GM12878 (cell line): Measurements from ENCODE around the gene SDHAF2. TPM values are rescaled to one million over a fixed set of nuclear protein-coding genes. Genes with fewer than 3 reads are reported as not detected.

Experiments
- ATAC-seq: fragments of 200-7000 bp; cut with Tn5 transposase; 3 replicates; pipeline ENCODE4 v1.9.1; 2020; ENCODE audit warnings: mild to moderate bottlenecking, moderate library complexity
- BruUV-seq: library from RNA; stranded (reverse); fragments of 400-500 nt; replicated peaks from 2 replicates; lab custom pipeline; 2021; lab: Mats Ljungman, UMichigan
- CTCF ChIA-PET: fragments of 300-600 bp; sonication (Branson Sonifier 250); formaldehyde crosslinking; extraction: SDS; loops from one replicate; lab custom pipeline; 2021; ENCODE audit warnings: inconsistent platforms; lab: Yijun Ruan, JAX
- POLR2A ChIA-PET: fragments of 350-600 bp; formaldehyde crosslinking; extraction: SDS; loops from one replicate; lab custom pipeline; 2021; ENCODE audit warnings: inconsistent platforms; lab: Charles Lee
- RAD21 ChIA-PET: fragments of 300-600 bp; sonication (Branson Sonifier 250); formaldehyde crosslinking; loops from one replicate; lab custom pipeline; 2023; ENCODE audit warnings: antibody characterized with exemption; ENCODE audit not compliant: unreplicated experiment; lab: Charles Lee
- SMC1A ChIA-PET: fragments of 300-600 bp; sonication (Branson Sonifier 250); formaldehyde crosslinking; loops from one replicate; lab custom pipeline; 2023; ENCODE audit not compliant: unreplicated experiment, uncharacterized antibody; lab: Charles Lee
- DNase-seq: peaks from one replicate; pipeline ENCODE4 v3.0.0-alpha.2; 2011; ENCODE audit warnings: low read depth, low spot score
- FAIRE-seq: peaks from 3 replicates; lab custom pipeline; 2011; peaks lifted over from hg19 to GRCh38; lab: Jason Lieb, UNC
- H2AFZ ChIP-seq: 2 replicates; pipeline ENCODE4 v1.6.0; 2011; ENCODE audit warnings: low read depth, low read length, control low read depth; ENCODE audit not compliant: control insufficient read depth
- H3K27ac ChIP-seq: 2 replicates; pipeline ENCODE4 v1.5.1; 2011; ENCODE audit warnings: control low read depth; ENCODE audit not compliant: control insufficient read depth, insufficient read depth
- H3K27me3 ChIP-seq, 2 experiments: replicated peaks in 1 of 2; 2 replicates each; pipeline versions ENCODE4 v1.6.0 to v1.6.1; 2011; ENCODE audit warnings: low read length in 1 of 2; ENCODE audit not compliant: control insufficient read depth in 2 of 2, insufficient read depth in 2 of 2
- H3K36me3 ChIP-seq, 2 experiments: 2 replicates each; pipeline ENCODE4 v1.5.1; 2011; ENCODE audit warnings: low read length in 1 of 2; ENCODE audit not compliant: control insufficient read depth in 2 of 2, insufficient read depth in 2 of 2
- H3K4me1 ChIP-seq: 2 replicates; pipeline ENCODE4 v1.6.1; 2011; ENCODE audit warnings: mild to moderate bottlenecking, low read length, moderate library complexity, mixed read lengths; ENCODE audit not compliant: control insufficient read depth, insufficient read depth
- H3K4me2 ChIP-seq: 2 replicates; pipeline ENCODE4 v1.6.0; 2011; ENCODE audit warnings: control low read depth; ENCODE audit not compliant: control insufficient read depth, insufficient read depth
- H3K4me3 ChIP-seq: fragments of 200-600 bp; sonication (generic); 2 replicates; pipeline ENCODE4 v1.5.1; 2016
- H3K79me2 ChIP-seq: 2 replicates; pipeline ENCODE4 v1.6.0; 2011; ENCODE audit warnings: low read length; ENCODE audit not compliant: control insufficient read depth, insufficient read depth
- H3K9ac ChIP-seq: 2 replicates; pipeline ENCODE4 v1.8.0; 2011; ENCODE audit warnings: low read length, control low read depth, mixed read lengths; ENCODE audit not compliant: control insufficient read depth, insufficient read depth
- H3K9me3 ChIP-seq: replicated peaks from 3 replicates; pipeline ENCODE4 v1.5.1; 2011; ENCODE audit warnings: mild to moderate bottlenecking, low read length; ENCODE audit not compliant: control insufficient read depth, insufficient read depth
- H4K20me1 ChIP-seq: 2 replicates; pipeline ENCODE4 v1.6.0; 2011; ENCODE audit not compliant: control insufficient read depth, insufficient read depth
- EED ChIP-seq: sonication (generic); IDR thresholded peaks from 2 replicates; pipeline ENCODE4 v1.6.1; 2016; ENCODE audit warnings: antibody characterized with exemption, low read depth
- NRF1 ChIP-seq: conservative IDR thresholded peaks from 2 replicates; pipeline ENCODE4 v1.6.1; 2011; ENCODE audit warnings: mild to moderate bottlenecking, low read depth, low read length, improper control_type of control experiment
- SMC3 ChIP-seq: IDR thresholded peaks from 2 replicates; pipeline ENCODE4 v1.6.1; 2011; ENCODE audit warnings: low read length, improper control_type of control experiment, borderline replicate concordance
- WGBS: methylation state at CpG from one replicate; pipeline ENCODE4 v1.1.6; 2016; ENCODE audit warnings: low lambda C conversion rate; ENCODE audit not compliant: insufficient replicate concordance, insufficient coverage; ENCODE audit errors: missing lambda C conversion rate; 5-methylcytosine and 5-hydroxymethylcytosine counted together
- in situ Hi-C: fragments of 300-500 bp; cut with MboI; formaldehyde crosslinking; loops from 9 replicates; pipeline ENCODE4 v1.14.3; 2018; ENCODE audit warnings: mixed read lengths
- intact Hi-C: fragments of 100-400 bp; cut with micrococcal nuclease; formaldehyde crosslinking; loops from one replicate; pipeline ENCODE4 v1.14.2; 2022; ENCODE audit not compliant: unreplicated experiment
- polyA plus RNA-seq, 11 experiments: library from polyadenylated mRNA; depleted of rRNA in 4 of 11; unstranded in 6 of 11; stranded (reverse) in 5 of 11; fragments of >200 nt; fragmentation: Nextera tagmentation in 4 of 11; fragmentation: Illumina TruSeq in 1 of 11; extraction: Ambion mirVana in 4 of 11; extraction: Trizol in 1 of 11; gene quantifications; 1 replicate in 1 of 11; 2 replicates in 10 of 11; pipeline versions ENCODE4 v1.2.1 to v1.2.3, GENCODE V29; 2011 to 2016; ENCODE audit warnings: inconsistent platforms in 2 of 11, missing spikeins in 2 of 11, low read depth in 1 of 11
- total RNA-seq, 4 experiments: library from RNA; depleted of rRNA in 3 of 4; stranded (reverse); fragments of >200 nt in 3 of 4; fragmentation: Illumina TruSeq in 1 of 4; extraction: Trizol in 1 of 4; gene quantifications; 2 replicates each; pipeline versions ENCODE4 v1.2.1 to v1.2.3, GENCODE V29; 2013 to 2021
- TF ChIP-seq, protein P1 (sequence below): IDR thresholded peaks from 2 replicates; pipeline ENCODE4 v1.6.1; 2012; ENCODE audit warnings: improper control_type of control experiment, low read depth, low read length; ENCODE audit not compliant: insufficient replicate concordance

SDHAF2 gene
- total and polyA plus RNA-seq, 10 of the 15 experiments (the other 5 are each of a cell fraction or from before 2014, with no cell fraction given), result 30.6 to 160 (median 78.3) TPM

GRCh38 chr11:61475433-61475832, 45.5 kb downstream of the SDHAF2 start:
- H3K4me2 ChIP-seq, result no peak overlapping the region
- in situ Hi-C loops, result loop anchor here (5.0 kb wide), 1 partner anchor 162 kb away; no protein-coding TSS in a partner anchor
- TF ChIP-seq SMC3 (no peak), NRF1 (no peak), EED (no peak)
- TF ChIP-seq, protein P1, sequence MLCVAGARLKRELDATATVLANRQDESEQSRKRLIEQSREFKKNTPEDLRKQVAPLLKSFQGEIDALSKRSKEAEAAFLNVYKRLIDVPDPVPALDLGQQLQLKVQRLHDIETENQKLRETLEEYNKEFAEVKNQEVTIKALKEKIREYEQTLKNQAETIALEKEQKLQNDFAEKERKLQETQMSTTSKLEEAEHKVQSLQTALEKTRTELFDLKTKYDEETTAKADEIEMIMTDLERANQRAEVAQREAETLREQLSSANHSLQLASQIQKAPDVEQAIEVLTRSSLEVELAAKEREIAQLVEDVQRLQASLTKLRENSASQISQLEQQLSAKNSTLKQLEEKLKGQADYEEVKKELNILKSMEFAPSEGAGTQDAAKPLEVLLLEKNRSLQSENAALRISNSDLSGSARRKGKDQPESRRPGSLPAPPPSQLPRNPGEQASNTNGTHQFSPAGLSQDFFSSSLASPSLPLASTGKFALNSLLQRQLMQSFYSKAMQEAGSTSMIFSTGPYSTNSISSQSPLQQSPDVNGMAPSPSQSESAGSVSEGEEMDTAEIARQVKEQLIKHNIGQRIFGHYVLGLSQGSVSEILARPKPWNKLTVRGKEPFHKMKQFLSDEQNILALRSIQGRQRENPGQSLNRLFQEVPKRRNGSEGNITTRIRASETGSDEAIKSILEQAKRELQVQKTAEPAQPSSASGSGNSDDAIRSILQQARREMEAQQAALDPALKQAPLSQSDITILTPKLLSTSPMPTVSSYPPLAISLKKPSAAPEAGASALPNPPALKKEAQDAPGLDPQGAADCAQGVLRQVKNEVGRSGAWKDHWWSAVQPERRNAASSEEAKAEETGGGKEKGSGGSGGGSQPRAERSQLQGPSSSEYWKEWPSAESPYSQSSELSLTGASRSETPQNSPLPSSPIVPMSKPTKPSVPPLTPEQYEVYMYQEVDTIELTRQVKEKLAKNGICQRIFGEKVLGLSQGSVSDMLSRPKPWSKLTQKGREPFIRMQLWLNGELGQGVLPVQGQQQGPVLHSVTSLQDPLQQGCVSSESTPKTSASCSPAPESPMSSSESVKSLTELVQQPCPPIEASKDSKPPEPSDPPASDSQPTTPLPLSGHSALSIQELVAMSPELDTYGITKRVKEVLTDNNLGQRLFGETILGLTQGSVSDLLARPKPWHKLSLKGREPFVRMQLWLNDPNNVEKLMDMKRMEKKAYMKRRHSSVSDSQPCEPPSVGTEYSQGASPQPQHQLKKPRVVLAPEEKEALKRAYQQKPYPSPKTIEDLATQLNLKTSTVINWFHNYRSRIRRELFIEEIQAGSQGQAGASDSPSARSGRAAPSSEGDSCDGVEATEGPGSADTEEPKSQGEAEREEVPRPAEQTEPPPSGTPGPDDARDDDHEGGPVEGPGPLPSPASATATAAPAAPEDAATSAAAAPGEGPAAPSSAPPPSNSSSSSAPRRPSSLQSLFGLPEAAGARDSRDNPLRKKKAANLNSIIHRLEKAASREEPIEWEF, result no peak
- ATAC-seq, result no peak
- peaks cover 3% of the 10 kb centered on the region; the same call in 1 of the 2 replicates for H4K20me1 ChIP-seq
- BruUV-seq, result no TSS peak
- WGBS, result 77% methylated on average over 1 of the region's 1 CpG
- no peak overlapping the region for H3K4me3 ChIP-seq
- FAIRE-seq, result no peak
- ChIA-PET POLR2A (no interaction called here), SMC1A (interaction anchor here (2.5 kb wide), 1 partner anchor 42 kb away, joined by 10 read pairs; no protein-coding TSS in a partner anchor), CTCF (interaction anchor here (1.2 to 6.6 kb wide), 5 partner anchors 19 to 163 kb away, joined by 3 to 67 read pairs (median 12); no protein-coding TSS in a partner anchor), RAD21 (interaction anchor here (3.0 kb wide), 1 partner anchor 42 kb away, joined by 12 read pairs; no protein-coding TSS in a partner anchor)
- intact Hi-C loops, result loop anchor here (10.0 kb wide), 1 partner anchor 259 kb away; no protein-coding TSS in a partner anchor
- no peak overlapping the region for H2AFZ ChIP-seq
- no peaks in the 10 kb centered on the region; a peak in 1 of 4 replicates for H3K36me3 ChIP-seq
- no peaks in the 10 kb centered on the region for H3K9me3 ChIP-seq
- no peak overlapping the region for H3K9ac ChIP-seq
- H3K79me2 ChIP-seq, result no peaks in the 10 kb centered on the region
- no peaks in the 10 kb centered on the region for H3K27me3 ChIP-seq
- H3K27ac ChIP-seq, result no peak overlapping the region
- no peaks in the 10 kb centered on the region for H3K4me1 ChIP-seq
- DNase-seq, result no peak
